Esophagus muscularis mucosa (tissue), 4 donors: ENCODE measurements around the gene C4orf46. TPM values are rescaled to one million over a fixed set of nuclear protein-coding genes. Genes with fewer than 3 reads are reported as not detected.

ENCODE experiments used
- DNase-seq: peaks from one replicate; pipeline ENCODE4 v3.0.0-alpha.2; 2017; ENCODE audit errors: extremely low spot score
- H3K27ac ChIP-seq, 4 donors: fragments of 200-600 bp; sonication (generic); replicated peaks in 1 of 4; 1 replicate in 3 of 4; 2 replicates in 1 of 4; pipeline ENCODE4 v1.5.1; 2016 to 2019; ENCODE audit warnings: mild to moderate bottlenecking in 1 of 4
- H3K27me3 ChIP-seq, 4 donors: fragments of 200-600 bp; sonication (generic); one replicate each; pipeline versions ENCODE4 v1.5.1 to v1.6.0; 2016 to 2019
- H3K36me3 ChIP-seq, 4 donors: fragments of 200-600 bp; sonication (generic); one replicate each; pipeline ENCODE4 v1.5.1; 2016 to 2019
- H3K4me1 ChIP-seq, 4 donors: fragments of 200-600 bp; sonication (generic); one replicate each; pipeline ENCODE4 v1.5.1; 2016 to 2019
- H3K4me3 ChIP-seq, 4 donors: fragments of 200-600 bp; sonication (generic); 1 replicate in 2 of 4; 2 replicates in 2 of 4; pipeline ENCODE4 v1.5.1; 2016 to 2019; ENCODE audit warnings: mild to moderate bottlenecking in 4 of 4, moderate library complexity in 1 of 4
- H3K9me3 ChIP-seq, 4 donors: fragments of 200-600 bp; sonication (generic); 1 replicate in 3 of 4; 2 replicates in 1 of 4; pipeline ENCODE4 v1.5.1; 2016 to 2019
- CTCF ChIP-seq, 3 experiments: fragments of 200-600 bp in 2 of 3; fragments of 450-650 bp in 1 of 3; sonication (generic) in 2 of 3; IDR thresholded peaks; one replicate each; pipeline ENCODE4 v1.5.1; 2017 to 2019; ENCODE audit warnings: antibody characterized with exemption in 3 of 3, mild to moderate bottlenecking in 2 of 3, moderate library complexity in 1 of 3
- EP300 ChIP-seq: sonication (generic); formaldehyde crosslinking; IDR thresholded peaks from one replicate; pipeline ENCODE4 v1.6.1; 2017; ENCODE audit warnings: antibody characterized with exemption
- POLR2A ChIP-seq: fragments of 450-650 bp; IDR thresholded peaks from one replicate; pipeline ENCODE4 v1.6.1; 2017; ENCODE audit warnings: antibody characterized with exemption, moderate library complexity, mild to moderate bottlenecking, low read depth
- POLR2AphosphoS5 ChIP-seq, 2 donors: sonication (generic); formaldehyde crosslinking; IDR thresholded peaks; one replicate each; pipeline ENCODE4 v1.6.1; 2017; ENCODE audit warnings: antibody characterized with exemption in 2 of 2
- intact Hi-C: fragments of 100-400 bp; cut with DNase I; formaldehyde crosslinking; loops from one replicate; pipeline ENCODE4 v1.15.1; 2023
- small RNA-seq, 3 donors: library from RNA; depleted of rRNA; stranded (forward); fragments of <200 nt; gene quantifications; one replicate each; pipeline ENCODE3, GENCODE V24; 2016
- total RNA-seq, 4 donors: library from RNA; depleted of rRNA; stranded (reverse); fragments of >200 nt; gene quantifications; one replicate each; pipeline versions ENCODE4 v1.1.0 to v1.2.1, GENCODE V29; 2016

C4orf46 gene
- total RNA-seq, 4 donors from 2014 or later = 2.4 to 4.6 (median 3.2) TPM

- H3K9me3 ChIP-seq = peaks cover 0 to 9% (median 0%) of the 10 kb centered on the region in 4 donors
- no peak for DNase-seq
- TF ChIP-seq EP300 (no peak), POLR2A (no peak), POLR2AphosphoS5 (IDR thresholded peaks at IDR 0.05) (no peak), CTCF (IDR thresholded peaks at IDR 0.05) (no peak)
- H3K4me3 ChIP-seq = no peak overlapping the region
- intact Hi-C loops = no loop called here
- peaks cover 0 to 6% (median 0%) of the 10 kb centered on the region in 4 donors for H3K27me3 ChIP-seq
- H3K36me3 ChIP-seq = no peaks in the 10 kb centered on the region
- no peak overlapping the region for H3K27ac ChIP-seq
- H3K4me1 ChIP-seq = no peaks in the 10 kb centered on the region
Measured at GRCh38 chr4:158617956-158618355, 53.7 kb downstream of the C4orf46 start.

Small RNA genes lying within 50 kb of the gene (small RNA-seq; reads per million reads assigned to genes)
- gene RF00012 = 0 reads per million in 3 donors

Other genes starting within 250 kb of the C4orf46 start
- not detected for gene RXFP1, start 150.0 kb downstream of the C4orf46 start, total RNA-seq
- gene ETFDH, start 409 bp upstream of the C4orf46 start, total RNA-seq = 10 to 100 TPM; 33.4 to 40.1 (median 35.6) TPM
- 10 to 100 TPM; 17.1 to 29.0 (median 25.8) TPM for gene PPID, start 51.5 kb upstream of the C4orf46 start, total RNA-seq
- gene FNIP2, start 97.1 kb upstream of the C4orf46 start, total RNA-seq = 10 to 100 TPM; 80.0 to 97.7 (median 87.4) TPM